IMR-90 (cell line): Measurements from ENCODE around the gene KRT77. TPM values are rescaled to one million over a fixed set of nuclear protein-coding genes. Genes with fewer than 3 reads are reported as not detected.

Source experiments
- ATAC-seq: fragments of 200-7000 bp; cut with Tn5 transposase; 2 replicates; pipeline ENCODE4 v1.9.1; 2020; ENCODE audit warnings: low read depth, mild to moderate bottlenecking, moderate library complexity
- BruUV-seq: library from RNA; stranded (reverse); fragments of 400-500 nt; replicated peaks from 2 replicates; lab custom pipeline; 2021; lab: Mats Ljungman, UMichigan
- CTCF ChIA-PET: fragments of 300-600 bp; formaldehyde crosslinking; extraction: SDS; loops from one replicate; lab custom pipeline; 2021; ENCODE audit warnings: antibody characterized with exemption; lab: Yijun Ruan, JAX
- POLR2A ChIA-PET: fragments of 300-600 bp; sonication (Branson Sonifier 250); formaldehyde crosslinking; loops from one replicate; lab custom pipeline; 2022; ENCODE audit warnings: antibody characterized with exemption; ENCODE audit not compliant: unreplicated experiment; lab: Charles Lee
- DNase-seq: peaks from one replicate; pipeline ENCODE4 v3.0.0; 2013
- H2AFZ ChIP-seq: replicated peaks from 2 replicates; pipeline ENCODE3; 2013; ENCODE audit warnings: low read length, mild to moderate bottlenecking; ENCODE audit not compliant: poor library complexity
- H2AK5ac ChIP-seq: 2 replicates; pipeline ENCODE4 v1.6.1; 2013; ENCODE audit warnings: low read depth, low read length, inconsistent platforms
- H2AK9ac ChIP-seq: replicated peaks from 2 replicates; pipeline ENCODE3; 2013; ENCODE audit warnings: mild to moderate bottlenecking, low read depth, low read length, moderate library complexity; ENCODE audit not compliant: poor library complexity
- H2BK120ac ChIP-seq: 2 replicates; pipeline ENCODE4 v1.6.1; 2013; ENCODE audit warnings: low read depth, low read length, inconsistent platforms
- H2BK15ac ChIP-seq: 3 replicates; pipeline ENCODE4 v1.6.1; 2013; ENCODE audit warnings: low read depth, low read length, inconsistent platforms
- H2BK20ac ChIP-seq: 2 replicates; pipeline ENCODE4 v1.6.1; 2013; ENCODE audit warnings: low read depth, mild to moderate bottlenecking, inconsistent platforms, low read length, moderate library complexity
- H2BK5ac ChIP-seq: 2 replicates; pipeline ENCODE4 v1.6.1; 2013; ENCODE audit warnings: mild to moderate bottlenecking, low read depth, low read length, inconsistent platforms; ENCODE audit not compliant: poor library complexity, severe bottlenecking
- H3K14ac ChIP-seq: replicated peaks from 2 replicates; pipeline ENCODE4 v1.6.1; 2013; ENCODE audit warnings: low read depth, low read length, inconsistent platforms
- H3K18ac ChIP-seq: 2 replicates; pipeline ENCODE4 v1.6.1; 2013; ENCODE audit warnings: low read depth, low read length, control low read depth
- H3K23ac ChIP-seq: 2 replicates; pipeline ENCODE4 v1.6.1; 2013; ENCODE audit warnings: low read depth, low read length, inconsistent platforms
- H3K27ac ChIP-seq: 2 replicates; pipeline ENCODE4 v1.5.1; 2013; ENCODE audit warnings: mild to moderate bottlenecking, control low read depth, low read length; ENCODE audit not compliant: insufficient read depth
- H3K27me3 ChIP-seq: 2 replicates; pipeline ENCODE4 v1.6.1; 2013; ENCODE audit warnings: low read length; ENCODE audit not compliant: control insufficient read depth, insufficient read depth
- H3K36me3 ChIP-seq: 2 replicates; pipeline ENCODE4 v1.6.1; 2013; ENCODE audit warnings: low read length, mixed read lengths; ENCODE audit not compliant: control insufficient read depth, insufficient read depth
- H3K4ac ChIP-seq: 2 replicates; pipeline ENCODE4 v1.6.1; 2013; ENCODE audit warnings: low read depth, low read length, inconsistent platforms
- H3K4me1 ChIP-seq: 2 replicates; pipeline ENCODE4 v1.6.1; 2013; ENCODE audit warnings: low read length, mixed read lengths; ENCODE audit not compliant: control insufficient read depth, insufficient read depth
- H3K4me2 ChIP-seq: 2 replicates; pipeline ENCODE4 v1.6.1; 2013; ENCODE audit warnings: low read depth, mild to moderate bottlenecking, control low read depth, low read length, moderate library complexity
- H3K4me3 ChIP-seq: 2 replicates; pipeline ENCODE4 v1.5.1; 2013; ENCODE audit warnings: low read depth, mild to moderate bottlenecking, control low read depth, low read length, moderate library complexity; ENCODE audit not compliant: insufficient read depth
- H3K56ac ChIP-seq: 2 replicates; pipeline ENCODE4 v1.6.1; 2013; ENCODE audit warnings: low read length, inconsistent platforms; ENCODE audit not compliant: insufficient read depth; ENCODE audit errors: extremely low read depth
- H3K79me1 ChIP-seq, 2 experiments: 2 replicates each; pipeline ENCODE4 v1.6.1; 2013; ENCODE audit warnings: low read length in 2 of 2, inconsistent platforms in 1 of 2, low read depth in 1 of 2
- H3K9ac ChIP-seq: 2 replicates; pipeline ENCODE4 v1.6.1; 2013; ENCODE audit warnings: low read depth, low read length, control low read depth
- H3K9me1 ChIP-seq: 2 replicates; pipeline ENCODE4 v1.6.1; 2013; ENCODE audit warnings: low read length, inconsistent platforms; ENCODE audit not compliant: insufficient read depth
- H3K9me3 ChIP-seq: 2 replicates; pipeline ENCODE4 v1.6.1; 2013; ENCODE audit warnings: low read length; ENCODE audit not compliant: control insufficient read depth, insufficient read depth
- H4K20me1 ChIP-seq: 2 replicates; pipeline ENCODE4 v1.6.1; 2013; ENCODE audit warnings: low read length, inconsistent platforms; ENCODE audit not compliant: insufficient read depth
- H4K5ac ChIP-seq: 2 replicates; pipeline ENCODE4 v1.6.1; 2013; ENCODE audit warnings: mild to moderate bottlenecking, low read depth, low read length, control low read depth
- H4K8ac ChIP-seq, 2 experiments: 2 replicates each; pipeline ENCODE4 v1.6.1; 2013; ENCODE audit warnings: low read depth in 2 of 2, low read length in 2 of 2, control low read depth in 1 of 2, inconsistent platforms in 1 of 2
- H4K91ac ChIP-seq: 2 replicates; pipeline ENCODE4 v1.6.1; 2013; ENCODE audit warnings: low read depth, low read length, inconsistent platforms; ENCODE audit not compliant: insufficient read depth
- BHLHE40 ChIP-seq: fragments of 150-350 bp; IDR thresholded peaks from 2 replicates; pipeline ENCODE4 v1.6.1; 2016; ENCODE audit warnings: mild to moderate bottlenecking, low read depth, low read length
- CEBPB ChIP-seq: IDR thresholded peaks from 2 replicates; pipeline ENCODE4 v1.6.1; 2012; ENCODE audit warnings: low read depth, low read length, improper control_type of control experiment
- CTCF ChIP-seq: conservative IDR thresholded peaks from 2 replicates; pipeline ENCODE4 v1.5.1; 2012; ENCODE audit warnings: mild to moderate bottlenecking, low read depth, low read length, improper control_type of control experiment
- FOS ChIP-seq: fragments of 150-350 bp; IDR thresholded peaks from 2 replicates; pipeline ENCODE4 v1.6.1; 2016; ENCODE audit warnings: low read depth, low read length
- MAZ ChIP-seq: IDR thresholded peaks from 2 replicates; pipeline ENCODE4 v1.6.1; 2012; ENCODE audit warnings: low read depth, mild to moderate bottlenecking, low read length, improper control_type of control experiment, moderate library complexity, borderline replicate concordance
- MXI1 ChIP-seq: IDR thresholded peaks from 2 replicates; pipeline ENCODE4 v1.6.1; 2012; ENCODE audit warnings: low read depth, mild to moderate bottlenecking, low read length, moderate library complexity, borderline replicate concordance
- POLR2A ChIP-seq: IDR thresholded peaks from 2 replicates; pipeline ENCODE4 v1.6.1; 2012; ENCODE audit warnings: mild to moderate bottlenecking, low read depth, low read length
- RAD21 ChIP-seq: IDR thresholded peaks from 2 replicates; pipeline ENCODE4 v1.6.1; 2012; ENCODE audit warnings: low read length, improper control_type of control experiment
- RCOR1 ChIP-seq: IDR thresholded peaks from 2 replicates; pipeline ENCODE4 v1.6.1; 2012; ENCODE audit warnings: mild to moderate bottlenecking, low read length, improper control_type of control experiment; ENCODE audit not compliant: insufficient replicate concordance
- RFX5 ChIP-seq: IDR thresholded peaks from 2 replicates; pipeline ENCODE4 v1.8.0; 2012; ENCODE audit warnings: low read depth, mild to moderate bottlenecking, low read length, moderate library complexity
- SMC3 ChIP-seq: fragments of 150-350 bp; IDR thresholded peaks from 2 replicates; pipeline ENCODE4 v1.6.1; 2016; ENCODE audit warnings: low read depth, mild to moderate bottlenecking, antibody characterized with exemption, low read length, moderate library complexity
- WGBS, 2 experiments: methylation state at CpG; one replicate each; pipeline versions ENCODE4 v1.1.5 to v1.1.7; 2013; ENCODE audit warnings: missing lambda C conversion rate in 2 of 2; ENCODE audit not compliant: insufficient read length in 1 of 2; ENCODE audit errors: extremely low coverage in 2 of 2; 5-methylcytosine and 5-hydroxymethylcytosine counted together
- dilution Hi-C: fragments of 300-500 bp; cut with HindIII; formaldehyde crosslinking; loops from one replicate; pipeline ENCODE4 v1.14.3; 2018; ENCODE audit warnings: low sequenced_read_pairs; ENCODE audit not compliant: unreplicated experiment
- in situ Hi-C: fragments of 300-500 bp; cut with MboI; formaldehyde crosslinking; loops from 3 replicates; pipeline ENCODE4 v1.14.3; 2019; ENCODE audit warnings: low sequenced_read_pairs, inconsistent platforms, mixed read lengths
- intact Hi-C: fragments of 100-400 bp; cut with micrococcal nuclease; formaldehyde crosslinking; loops from 2 replicates; pipeline ENCODE4 v1.10.0; 2022
- polyA plus RNA-seq, 3 experiments: library from polyadenylated mRNA; depleted of rRNA; stranded (reverse); fragments of >200 nt; gene quantifications; 2 replicates each; pipeline ENCODE4 v1.2.3, GENCODE V29; 2012; ENCODE audit warnings: low replicate concordance in 1 of 3
- total RNA-seq: library from RNA; depleted of rRNA; stranded (reverse); fragments of >200 nt; gene quantifications from 2 replicates; pipeline ENCODE4 v1.2.3, GENCODE V29; 2012
- TF ChIP-seq, protein P1 (sequence below): fragments of 150-350 bp; IDR thresholded peaks from 2 replicates; pipeline ENCODE4 v1.6.1; 2017; ENCODE audit warnings: mild to moderate bottlenecking, antibody characterized with exemption, low read length, low read depth
- TF ChIP-seq, protein P2 (sequence below): fragments of 150-350 bp; IDR thresholded peaks from 2 replicates; pipeline ENCODE4 v1.6.1; 2016; ENCODE audit warnings: low read depth, mild to moderate bottlenecking, low read length, moderate library complexity, borderline replicate concordance

Gene KRT77
- total and polyA plus RNA-seq, 2 of the 4 experiments (the other 2 are of a cell fraction), result not detected

GRCh38 chr12:52676163-52676562 lies 27.2 kb downstream of the KRT77 start:
- Histone ChIP-seq H4K8ac (no peak overlapping the region), H3K27ac (no peak overlapping the region), H3K18ac (no peak overlapping the region), H2AK9ac (no peak overlapping the region), H3K4ac (no peak overlapping the region), H3K23ac (no peak overlapping the region), H3K9ac (no peak overlapping the region), H4K91ac (no peak overlapping the region), H3K36me3 (no peaks in the 10 kb centered on the region), H2AK5ac (no peak overlapping the region), H3K79me1 (no peaks in the 10 kb centered on the region), H3K4me1 (no peaks in the 10 kb centered on the region), H3K4me2 (no peak overlapping the region), H2BK20ac (no peak overlapping the region), H3K14ac (no peak overlapping the region), H3K9me3 (no peaks in the 10 kb centered on the region), H2BK15ac (no peak overlapping the region), H2BK120ac (no peak overlapping the region), H4K20me1 (no peaks in the 10 kb centered on the region), H3K56ac (no peak overlapping the region), H4K5ac (no peak overlapping the region), H2BK5ac (no peak overlapping the region), H3K9me1 (no peaks in the 10 kb centered on the region), H3K27me3 (peaks cover 22% of the 10 kb centered on the region), H2AFZ (no peak overlapping the region), H3K4me3 (no peak overlapping the region)
- ChIA-PET POLR2A (no interaction called here), CTCF (interaction anchor here (0.6 to 0.7 kb wide), 2 partner anchors 17 to 112 kb away, joined by 3 read pairs; no protein-coding TSS in a partner anchor)
- in situ Hi-C loops (no loop called here), intact Hi-C loops (no loop called here), dilution Hi-C loops (no loop called here)
- no TSS peak for BruUV-seq
- WGBS, 2 experiments, result no CpG with 5 or more reads among the region's 7 CpGs
- no peak for ATAC-seq
- no peak for TF ChIP-seq RFX5
- no peak for TF ChIP-seq RCOR1
- TF ChIP-seq SMC3, result no peak
- no peak for TF ChIP-seq RAD21
- TF ChIP-seq, protein P1, sequence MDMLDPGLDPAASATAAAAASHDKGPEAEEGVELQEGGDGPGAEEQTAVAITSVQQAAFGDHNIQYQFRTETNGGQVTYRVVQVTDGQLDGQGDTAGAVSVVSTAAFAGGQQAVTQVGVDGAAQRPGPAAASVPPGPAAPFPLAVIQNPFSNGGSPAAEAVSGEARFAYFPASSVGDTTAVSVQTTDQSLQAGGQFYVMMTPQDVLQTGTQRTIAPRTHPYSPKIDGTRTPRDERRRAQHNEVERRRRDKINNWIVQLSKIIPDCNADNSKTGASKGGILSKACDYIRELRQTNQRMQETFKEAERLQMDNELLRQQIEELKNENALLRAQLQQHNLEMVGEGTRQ, result no peak
- no peak for TF ChIP-seq CEBPB
- TF ChIP-seq POLR2A, result no peak
- no peak for TF ChIP-seq FOS
- TF ChIP-seq, protein P2, sequence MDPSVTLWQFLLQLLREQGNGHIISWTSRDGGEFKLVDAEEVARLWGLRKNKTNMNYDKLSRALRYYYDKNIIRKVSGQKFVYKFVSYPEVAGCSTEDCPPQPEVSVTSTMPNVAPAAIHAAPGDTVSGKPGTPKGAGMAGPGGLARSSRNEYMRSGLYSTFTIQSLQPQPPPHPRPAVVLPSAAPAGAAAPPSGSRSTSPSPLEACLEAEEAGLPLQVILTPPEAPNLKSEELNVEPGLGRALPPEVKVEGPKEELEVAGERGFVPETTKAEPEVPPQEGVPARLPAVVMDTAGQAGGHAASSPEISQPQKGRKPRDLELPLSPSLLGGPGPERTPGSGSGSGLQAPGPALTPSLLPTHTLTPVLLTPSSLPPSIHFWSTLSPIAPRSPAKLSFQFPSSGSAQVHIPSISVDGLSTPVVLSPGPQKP, result no peak
- no peak for TF ChIP-seq BHLHE40
- no peak for TF ChIP-seq MAZ
- no peak for TF ChIP-seq CTCF
- TF ChIP-seq MXI1, result no peak
- no peak for DNase-seq
